SK-N-SH (cell line): ENCODE data around the gene APC. TPM values are rescaled to one million over a fixed set of nuclear protein-coding genes. Genes with fewer than 3 reads are reported as not detected.

ENCODE experiments used
- CTCF ChIA-PET: fragments of 300-600, 350-600 bp; formaldehyde crosslinking; extraction: SDS; loops from one replicate; lab custom pipeline; 2021; lab: Yijun Ruan, JAX
- POLR2A ChIA-PET: fragments of 350-600 bp; sonication (Branson Sonifier 250); formaldehyde crosslinking; extraction: SDS; loops from one replicate; lab custom pipeline; 2020; ENCODE audit warnings: antibody characterized with exemption, inconsistent platforms; lab: Yijun Ruan, JAX
- DNase-seq: peaks from one replicate; pipeline ENCODE4 v3.0.0; 2012
- H2AFZ ChIP-seq: fragments of 200-600 bp; sonication (generic); 2 replicates; pipeline ENCODE4 v1.8.1; 2016; ENCODE audit warnings: antibody characterized with exemption, mild to moderate bottlenecking, low read depth
- H3F3A ChIP-seq: fragments of 200-600 bp; sonication (generic); replicated peaks from 2 replicates; pipeline ENCODE3; 2016; ENCODE audit warnings: antibody characterized with exemption, mild to moderate bottlenecking; ENCODE audit not compliant: insufficient read depth
- H3K27ac ChIP-seq, 2 experiments: fragments of 200-500 bp in 1 of 2; fragments of 200-600 bp in 1 of 2; sonication (Bioruptor generic) in 1 of 2; sonication (generic), shearing (Covaris generic) in 1 of 2; 2 replicates each; pipeline versions ENCODE4 v1.5.1 to v1.6.1; 2014 to 2016; ENCODE audit warnings: low read depth in 2 of 2, inconsistent platforms in 1 of 2, low read length in 1 of 2, mild to moderate bottlenecking in 1 of 2, mixed read lengths in 1 of 2
- H3K27me3 ChIP-seq: fragments of 200-600 bp; sonication (generic), shearing (Covaris generic); 2 replicates; pipeline ENCODE4 v1.6.1; 2016; ENCODE audit warnings: mixed run types; ENCODE audit not compliant: insufficient read depth
- H3K36me3 ChIP-seq, 2 experiments: fragments of 200-500 bp in 1 of 2; fragments of 200-600 bp in 1 of 2; sonication (Bioruptor generic) in 1 of 2; sonication (generic) in 1 of 2; replicated peaks in 1 of 2; 2 replicates each; pipeline versions ENCODE3 to v1.5.1; 2014 to 2016; ENCODE audit warnings: low read length in 1 of 2, mild to moderate bottlenecking in 1 of 2; ENCODE audit not compliant: insufficient read depth in 2 of 2, control insufficient read depth in 1 of 2
- H3K4me1 ChIP-seq, 2 experiments: fragments of 200-500 bp in 1 of 2; fragments of 200-600 bp in 1 of 2; sonication (Bioruptor generic) in 1 of 2; sonication (generic), shearing (Covaris generic) in 1 of 2; 2 replicates each; pipeline versions ENCODE4 v1.5.1 to v1.6.1; 2014 to 2016; ENCODE audit warnings: low read depth in 1 of 2, low read length in 1 of 2, mixed run types in 1 of 2; ENCODE audit not compliant: insufficient read depth in 2 of 2, control insufficient read depth in 1 of 2
- H3K4me2 ChIP-seq: fragments of 200-600 bp; sonication (generic), shearing (Covaris generic); 2 replicates; pipeline ENCODE4 v1.6.1; 2017; ENCODE audit warnings: mixed run types
- H3K4me3 ChIP-seq, 2 experiments: fragments of 200-500 bp in 1 of 2; fragments of 200-600 bp in 1 of 2; sonication (Bioruptor generic) in 1 of 2; sonication (generic), shearing (Covaris generic) in 1 of 2; 2 replicates each; pipeline versions ENCODE4 v1.5.1 to v1.8.1; 2014 to 2016; ENCODE audit warnings: low read depth in 2 of 2, inconsistent platforms in 1 of 2, low read length in 1 of 2, mild to moderate bottlenecking in 1 of 2, mixed read lengths in 1 of 2, moderate library complexity in 1 of 2
- H3K79me2 ChIP-seq: fragments of 200-600 bp; sonication (generic); 2 replicates; pipeline ENCODE4 v1.8.1; 2017; ENCODE audit warnings: mild to moderate bottlenecking; ENCODE audit not compliant: insufficient read depth
- H3K9ac ChIP-seq: fragments of 200-600 bp; sonication (generic); 2 replicates; pipeline ENCODE4 v1.6.1; 2017; ENCODE audit warnings: mixed run types
- H3K9me2 ChIP-seq: fragments of 200-600 bp; sonication (generic); 2 replicates; pipeline ENCODE4 v1.6.1; 2017; ENCODE audit warnings: mixed run types
- H3K9me3 ChIP-seq: fragments of 200-600 bp; sonication (generic); 2 replicates; pipeline ENCODE4 v1.6.1; 2017; ENCODE audit warnings: mixed run types, mild to moderate bottlenecking, moderate library complexity
- H4K20me1 ChIP-seq: fragments of 200-600 bp; sonication (generic); 2 replicates; pipeline ENCODE4 v1.6.1; 2017; ENCODE audit warnings: mild to moderate bottlenecking, mixed run types; ENCODE audit not compliant: insufficient read depth
- CHD2 ChIP-seq: fragments of 150-350 bp; IDR thresholded peaks from 2 replicates; pipeline ENCODE4 v1.6.1; 2018; ENCODE audit warnings: low read length; ENCODE audit not compliant: partially characterized antibody
- CTCF ChIP-seq: fragments of 200-600 bp; sonication (generic); IDR thresholded peaks from 2 replicates; pipeline ENCODE4 v1.6.1; 2017; ENCODE audit warnings: antibody characterized with exemption, mild to moderate bottlenecking, moderate library complexity
- FOSL2 ChIP-seq: IDR thresholded peaks from 2 replicates; pipeline ENCODE4 v1.4.0; 2012; ENCODE audit warnings: low read depth, mild to moderate bottlenecking, moderate library complexity, borderline replicate concordance
- GABPA ChIP-seq: IDR thresholded peaks from 2 replicates; pipeline ENCODE4 v1.4.0; 2012; ENCODE audit warnings: low read depth, mild to moderate bottlenecking
- GATA2 ChIP-seq: sonication (generic); formaldehyde crosslinking; IDR thresholded peaks from 2 replicates; pipeline ENCODE4 v1.5.0; 2020; ENCODE audit warnings: mild to moderate bottlenecking, missing genetic modification reagents
- IRF3 ChIP-seq: fragments of 150-350 bp; IDR thresholded peaks from 2 replicates; pipeline ENCODE4 v1.6.1; 2016; ENCODE audit warnings: mild to moderate bottlenecking, low read depth, low read length
- MXI1 ChIP-seq: IDR thresholded peaks from 2 replicates; pipeline ENCODE4 v1.6.1; 2012; ENCODE audit warnings: mild to moderate bottlenecking, low read depth, low read length, improper control_type of control experiment
- NRF1 ChIP-seq: IDR thresholded peaks from 2 replicates; pipeline ENCODE4 v1.6.1; 2012; ENCODE audit warnings: low read depth, mild to moderate bottlenecking, low read length
- PBX3 ChIP-seq: IDR thresholded peaks from 2 replicates; pipeline ENCODE4; 2012
- RAD21 ChIP-seq: IDR thresholded peaks from 2 replicates; pipeline ENCODE4 v1.6.1; 2012; ENCODE audit warnings: mild to moderate bottlenecking, low read length
- REST ChIP-seq: IDR thresholded peaks from 2 replicates; pipeline ENCODE4 v1.6.1; 2012; ENCODE audit warnings: mild to moderate bottlenecking, low read depth, low read length, moderate library complexity
- RXRA ChIP-seq: IDR thresholded peaks from 2 replicates; pipeline ENCODE4 v1.4.0; 2012; ENCODE audit warnings: low read depth, mild to moderate bottlenecking, borderline replicate concordance
- SIN3A ChIP-seq: IDR thresholded peaks from 2 replicates; pipeline ENCODE4 v1.6.1; 2012; ENCODE audit warnings: low read depth, mild to moderate bottlenecking, low read length, moderate library complexity, borderline replicate concordance
- TAF1 ChIP-seq: IDR thresholded peaks from 2 replicates; pipeline ENCODE4 v1.6.1; 2012; ENCODE audit warnings: low read depth, mild to moderate bottlenecking, low read length, moderate library complexity, borderline replicate concordance
- USF1 ChIP-seq: IDR thresholded peaks from 2 replicates; pipeline ENCODE4 v1.4.0; 2012; ENCODE audit warnings: low read depth, borderline replicate concordance
- USF2 ChIP-seq: fragments of 150-350 bp; IDR thresholded peaks from 2 replicates; pipeline ENCODE4 v1.6.1; 2017; ENCODE audit warnings: antibody characterized with exemption, low read length, low read depth, borderline replicate concordance
- YY1 ChIP-seq: IDR thresholded peaks from 2 replicates; pipeline ENCODE4 v1.4.0; 2012; ENCODE audit warnings: low read depth, mild to moderate bottlenecking
- ZBTB33 ChIP-seq: IDR thresholded peaks from 2 replicates; pipeline ENCODE4 v1.4.0; 2012; ENCODE audit warnings: low read depth, borderline replicate concordance
- WGBS: methylation state at CpG from one replicate; pipeline ENCODE4 v1.1.6; 2017; ENCODE audit warnings: low lambda C conversion rate; 5-methylcytosine and 5-hydroxymethylcytosine counted together
- polyA plus RNA-seq, 3 experiments: library from polyadenylated mRNA; depleted of rRNA; stranded (reverse); fragments of >200 nt; gene quantifications; 2 replicates each; pipeline ENCODE4 v1.2.3, GENCODE V29; 2012

Gene APC
- polyA plus RNA-seq (2012; rRNA removed): 5.1 and 6.2 TPM in 2 replicates
- polyA plus RNA-seq (2012; cell fraction: cytosol; rRNA removed): 4.6 and 5.5 TPM in 2 replicates
- 7.6 and 10.2 TPM in 2 replicates for polyA plus RNA-seq (2012; cell fraction: nucleus; rRNA removed)

GRCh38 chr5:112737463-112738190, at the start of gene APC:
APC (plus strand) TSS chr5:112737885; CDS start chr5:112754891, 17,006 bp downstream.
- H3K9ac ChIP-seq: peak within 1 kb of the TSS; percentile 66
- peaks cover 0 to 3% of the 10 kb centered on the region in 2 experiments for H3K36me3 ChIP-seq
- WGBS: 15% methylated on average over 29 of the region's 36 CpGs
- H3F3A ChIP-seq: peaks cover 33% of the 10 kb centered on the region
- H3K27me3 ChIP-seq: no peaks in the 10 kb centered on the region
- H2AFZ ChIP-seq: peak within 1 kb of the TSS; percentile 82
- no peaks in the 10 kb centered on the region; the same call in 1 of the 2 replicates for H4K20me1 ChIP-seq
- no peaks in the 10 kb centered on the region for H3K9me3 ChIP-seq
- peaks cover 83% of the 10 kb centered on the region for H3K79me2 ChIP-seq
- H3K4me2 ChIP-seq: peak within 1 kb of the TSS; percentile 86
- H3K27ac ChIP-seq: peak within 1 kb of the TSS; percentile 78 to 89
- DNase-seq: peak; percentile 93
- no peaks in the 10 kb centered on the region for H3K9me2 ChIP-seq
- ChIA-PET CTCF (interaction anchor here (0.5 to 4.6 kb wide), 9 partner anchors 10 to 186 kb away, joined by 3 to 25 read pairs (median 3); no protein-coding TSS in a partner anchor), POLR2A (interaction anchor here (0.8 to 1.4 kb wide), 3 partner anchors 30 to 239 kb away, joined by 3 to 5 read pairs (median 3); partner anchors contain the start of genes DCP2 and SRP19)
- peak within 1 kb of the TSS; percentile 80 to 89 for H3K4me3 ChIP-seq
- H3K4me1 ChIP-seq: peaks cover 10 to 22% of the 10 kb centered on the region in 2 experiments; a peak in 3 of 4 replicates
- TF ChIP-seq MXI1 (peak; percentile 95), SIN3A (0 out of 2 replicates have a peak, but pooled peaks have one; percentile 67), GABPA (no peak), CHD2 (peak; percentile 49), GATA2 (CRISPR knock-in tag) (no peak), YY1 (no peak), REST (no peak), CTCF (no peak), RXRA (no peak), USF1 (peak; percentile 98), RAD21 (no peak), USF2 (peak; percentile 89), ZBTB33 (no peak), IRF3 (no peak), PBX3 (peak; percentile 8; the same call in 1 of the 2 replicates), TAF1 (peak; percentile 23; the same call in 1 of the 2 replicates), FOSL2 (no peak), NRF1 (no peak)
